Measurements from ENCODE around the gene HOXC13. TPM values are rescaled to one million over a fixed set of nuclear protein-coding genes. Genes with fewer than 3 reads are reported as not detected.

HOXC13 gene
- total RNA-seq, 1 experiment from 2014 or later = 5.3 TPM

- Mint-ChIP-seq H3K4me3 (ENCODE audit: unreplicated experiment) (peak overlapping the region; percentile 88), H3K27me3 (ENCODE audit: insufficient read depth, unreplicated experiment) (no peaks in the 10 kb centered on the region), H3K36me3 (ENCODE audit: insufficient read depth, unreplicated experiment) (no peaks in the 10 kb centered on the region), H3K9me3 (ENCODE audit: unreplicated experiment) (no peaks in the 10 kb centered on the region), H3K4me1 (ENCODE audit: insufficient read depth, unreplicated experiment) (peaks cover 19% of the 10 kb centered on the region), H3K27ac (ENCODE audit: low read depth, unreplicated experiment) (peak overlapping the region; percentile 83)
- ChIA-PET CTCF (interaction anchor here (0.6 to 2.1 kb wide), 6 partner anchors 8 to 280 kb away, joined by 3 to 6 read pairs (median 4); no protein-coding TSS in a partner anchor), POLR2A (interaction anchor here (0.9 to 5.1 kb wide), 6 partner anchors 10 to 32 kb away, joined by 3 to 59 read pairs (median 3); partner anchors contain the start of genes HOXC13 and HOXC9)
- no TSS peak for BruUV-seq (replicated peaks)
- TF ChIP-seq, protein P1, sequence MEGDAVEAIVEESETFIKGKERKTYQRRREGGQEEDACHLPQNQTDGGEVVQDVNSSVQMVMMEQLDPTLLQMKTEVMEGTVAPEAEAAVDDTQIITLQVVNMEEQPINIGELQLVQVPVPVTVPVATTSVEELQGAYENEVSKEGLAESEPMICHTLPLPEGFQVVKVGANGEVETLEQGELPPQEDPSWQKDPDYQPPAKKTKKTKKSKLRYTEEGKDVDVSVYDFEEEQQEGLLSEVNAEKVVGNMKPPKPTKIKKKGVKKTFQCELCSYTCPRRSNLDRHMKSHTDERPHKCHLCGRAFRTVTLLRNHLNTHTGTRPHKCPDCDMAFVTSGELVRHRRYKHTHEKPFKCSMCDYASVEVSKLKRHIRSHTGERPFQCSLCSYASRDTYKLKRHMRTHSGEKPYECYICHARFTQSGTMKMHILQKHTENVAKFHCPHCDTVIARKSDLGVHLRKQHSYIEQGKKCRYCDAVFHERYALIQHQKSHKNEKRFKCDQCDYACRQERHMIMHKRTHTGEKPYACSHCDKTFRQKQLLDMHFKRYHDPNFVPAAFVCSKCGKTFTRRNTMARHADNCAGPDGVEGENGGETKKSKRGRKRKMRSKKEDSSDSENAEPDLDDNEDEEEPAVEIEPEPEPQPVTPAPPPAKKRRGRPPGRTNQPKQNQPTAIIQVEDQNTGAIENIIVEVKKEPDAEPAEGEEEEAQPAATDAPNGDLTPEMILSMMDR (IDR thresholded peaks at IDR 0.05; ENCODE audit: unreplicated experiment) = no peak
- intact Hi-C loops (cut with micrococcal nuclease) = loop anchor here (2.0 kb wide), 1 partner anchor 33 kb away; the partner anchor contains the start of gene HOXC13
- no peak for DNase-seq (ENCODE audit: unreplicated experiment)
These were observed 33.1 kb downstream of the HOXC13 start for GRCh38 chr12:53971686-53972085.

GRCh38 chr12:53972152-53972702 lies 33.6 kb downstream of the HOXC13 start:
- peak; percentile 83 for DNase-seq (ENCODE audit: unreplicated experiment)
- intact Hi-C loops (cut with micrococcal nuclease) = loop anchor here (2.0 kb wide), 1 partner anchor 33 kb away; the partner anchor contains the start of gene HOXC13
- no peaks in the 10 kb centered on the region for H3K36me3 Mint-ChIP-seq (ENCODE audit: insufficient read depth, unreplicated experiment)
- H3K27me3 Mint-ChIP-seq (ENCODE audit: insufficient read depth, unreplicated experiment) = no peaks in the 10 kb centered on the region
- H3K27ac Mint-ChIP-seq (ENCODE audit: low read depth, unreplicated experiment) = peak overlapping the region; percentile 83
- CTCF ChIA-PET = interaction anchor here (0.6 to 2.1 kb wide), 7 partner anchors 9 to 500 kb away, joined by 3 to 6 read pairs (median 4); no protein-coding TSS in a partner anchor
- POLR2A ChIA-PET = interaction anchor here (0.9 to 5.1 kb wide), 8 partner anchors 10 to 102 kb away, joined by 3 to 59 read pairs (median 3); partner anchors contain the start of genes HOXC13 and HOXC9
- no peaks in the 10 kb centered on the region for H3K9me3 Mint-ChIP-seq (ENCODE audit: unreplicated experiment)
- H3K4me1 Mint-ChIP-seq (ENCODE audit: insufficient read depth, unreplicated experiment) = peaks cover 19% of the 10 kb centered on the region
- TF ChIP-seq, protein P1 (IDR thresholded peaks at IDR 0.05; ENCODE audit: unreplicated experiment) = no peak
- peak overlapping the region; percentile 88 for H3K4me3 Mint-ChIP-seq (ENCODE audit: unreplicated experiment)
- BruUV-seq (replicated peaks) = no TSS peak

GRCh38 chr12:53972722-53973235 lies 34.1 kb downstream of the HOXC13 start, which contains the start of gene HOXC11:
Gene HOXC11, plus strand, starts transcription at chr12:53973126. Its CDS starts 116 bp downstream, at chr12:53973242.
- BruUV-seq (replicated peaks) = no TSS peak
- DNase-seq (ENCODE audit: unreplicated experiment) = no peak
- CTCF ChIA-PET = interaction anchor here (0.6 to 2.1 kb wide), 10 partner anchors 9 to 500 kb away, joined by 3 to 6 read pairs (median 4); no protein-coding TSS in a partner anchor
- intact Hi-C loops (cut with micrococcal nuclease) = loop anchor here (2.0 kb wide), 1 partner anchor 34 kb away; the partner anchor contains the start of gene HOXC13
- H3K27ac Mint-ChIP-seq (ENCODE audit: low read depth, unreplicated experiment) = peak within 1 kb of the TSS; percentile 88
- H3K4me1 Mint-ChIP-seq (ENCODE audit: insufficient read depth, unreplicated experiment) = peaks cover 19% of the 10 kb centered on the region
- TF ChIP-seq, protein P1 (IDR thresholded peaks at IDR 0.05; ENCODE audit: unreplicated experiment) = no peak
- H3K27me3 Mint-ChIP-seq (ENCODE audit: insufficient read depth, unreplicated experiment) = no peaks in the 10 kb centered on the region
- H3K36me3 Mint-ChIP-seq (ENCODE audit: insufficient read depth, unreplicated experiment) = no peaks in the 10 kb centered on the region
- POLR2A ChIA-PET = interaction anchor here (0.6 to 5.1 kb wide), 11 partner anchors 10 to 143 kb away, joined by 3 to 59 read pairs (median 3); partner anchors contain the start of genes HOXC13 and HOXC9
- peak within 1 kb of the TSS; percentile 88 for H3K4me3 Mint-ChIP-seq (ENCODE audit: unreplicated experiment)
- H3K9me3 Mint-ChIP-seq (ENCODE audit: unreplicated experiment) = no peaks in the 10 kb centered on the region

All from MCF 10A (cell line).